ENCODE results near the gene LTF. TPM values are rescaled to one million over a fixed set of nuclear protein-coding genes. Genes with fewer than 3 reads are reported as not detected.

The LTF gene
- total RNA-seq, 1 donor from 2014 or later: not detected

DNA sequence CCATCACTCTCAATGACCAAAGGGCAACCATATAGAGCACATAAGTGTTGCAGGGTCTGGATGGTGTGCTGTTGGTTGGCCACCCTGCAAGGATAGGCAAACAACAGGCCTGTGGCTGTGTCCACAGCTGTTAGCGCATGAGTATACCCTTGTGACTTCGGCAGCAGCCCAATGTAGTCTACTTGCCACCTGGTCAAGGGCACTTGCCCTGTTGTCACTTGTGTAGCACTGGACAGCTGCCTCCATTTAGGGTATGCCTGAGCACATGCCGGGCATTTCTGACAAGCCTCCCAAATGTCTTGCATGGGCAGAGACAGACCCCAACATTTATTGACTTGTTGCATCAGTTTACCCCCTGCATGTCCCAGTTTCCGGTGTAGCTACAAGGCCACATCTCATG lies 44.9 kb downstream of the LTF start:
- DNase-seq (ENCODE audit: low read depth): no peak
- TF ChIP-seq, protein P1, sequence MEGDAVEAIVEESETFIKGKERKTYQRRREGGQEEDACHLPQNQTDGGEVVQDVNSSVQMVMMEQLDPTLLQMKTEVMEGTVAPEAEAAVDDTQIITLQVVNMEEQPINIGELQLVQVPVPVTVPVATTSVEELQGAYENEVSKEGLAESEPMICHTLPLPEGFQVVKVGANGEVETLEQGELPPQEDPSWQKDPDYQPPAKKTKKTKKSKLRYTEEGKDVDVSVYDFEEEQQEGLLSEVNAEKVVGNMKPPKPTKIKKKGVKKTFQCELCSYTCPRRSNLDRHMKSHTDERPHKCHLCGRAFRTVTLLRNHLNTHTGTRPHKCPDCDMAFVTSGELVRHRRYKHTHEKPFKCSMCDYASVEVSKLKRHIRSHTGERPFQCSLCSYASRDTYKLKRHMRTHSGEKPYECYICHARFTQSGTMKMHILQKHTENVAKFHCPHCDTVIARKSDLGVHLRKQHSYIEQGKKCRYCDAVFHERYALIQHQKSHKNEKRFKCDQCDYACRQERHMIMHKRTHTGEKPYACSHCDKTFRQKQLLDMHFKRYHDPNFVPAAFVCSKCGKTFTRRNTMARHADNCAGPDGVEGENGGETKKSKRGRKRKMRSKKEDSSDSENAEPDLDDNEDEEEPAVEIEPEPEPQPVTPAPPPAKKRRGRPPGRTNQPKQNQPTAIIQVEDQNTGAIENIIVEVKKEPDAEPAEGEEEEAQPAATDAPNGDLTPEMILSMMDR (conservative IDR thresholded peaks at IDR 0.05; ENCODE audit: low read depth, low read length): no peak
- H3K4me3 ChIP-seq (ENCODE audit: low read depth, low read length): no peak overlapping the region

DNA sequence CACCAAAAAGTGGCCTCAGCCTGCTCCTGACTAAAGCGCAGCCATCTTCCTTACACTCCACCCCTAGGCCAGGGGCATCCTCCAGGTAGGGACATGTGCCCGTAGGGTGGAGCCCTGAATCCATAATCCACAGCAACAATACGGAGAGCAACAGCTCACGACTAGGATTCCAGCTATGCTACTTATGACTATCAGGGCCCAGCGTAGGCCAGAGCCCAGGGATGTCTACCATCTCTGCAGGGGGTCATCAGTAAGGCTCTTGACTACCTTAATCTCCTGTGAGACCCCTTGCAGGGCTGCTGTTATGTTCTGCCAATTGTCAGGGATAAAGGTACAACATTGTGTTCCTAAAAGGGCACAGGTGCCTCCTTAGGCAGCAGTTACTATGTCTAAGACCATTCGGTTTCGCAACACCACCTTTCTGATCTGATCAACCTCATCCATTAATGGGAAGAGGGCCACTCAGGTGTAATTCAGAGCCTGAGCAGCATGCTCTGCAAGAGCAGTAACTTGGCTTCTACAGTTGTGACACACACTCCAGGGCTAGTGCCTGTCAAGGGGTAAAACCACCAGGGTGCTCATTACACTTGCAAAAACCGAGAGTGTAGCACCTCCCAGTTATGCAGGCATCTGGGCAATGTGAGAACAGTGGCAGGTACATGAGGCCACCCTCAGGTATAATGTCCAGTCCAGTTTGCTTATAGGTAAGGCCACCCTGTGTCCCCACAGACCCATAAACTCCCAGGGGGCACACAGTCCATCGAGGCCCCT lies 46.7 kb downstream of the LTF start:
- TF ChIP-seq, protein P1 (conservative IDR thresholded peaks at IDR 0.05; ENCODE audit: low read depth, low read length): no peak
- H3K4me3 ChIP-seq (ENCODE audit: low read depth, low read length): no peak overlapping the region
- no peak for DNase-seq (ENCODE audit: low read depth)

DNA sequence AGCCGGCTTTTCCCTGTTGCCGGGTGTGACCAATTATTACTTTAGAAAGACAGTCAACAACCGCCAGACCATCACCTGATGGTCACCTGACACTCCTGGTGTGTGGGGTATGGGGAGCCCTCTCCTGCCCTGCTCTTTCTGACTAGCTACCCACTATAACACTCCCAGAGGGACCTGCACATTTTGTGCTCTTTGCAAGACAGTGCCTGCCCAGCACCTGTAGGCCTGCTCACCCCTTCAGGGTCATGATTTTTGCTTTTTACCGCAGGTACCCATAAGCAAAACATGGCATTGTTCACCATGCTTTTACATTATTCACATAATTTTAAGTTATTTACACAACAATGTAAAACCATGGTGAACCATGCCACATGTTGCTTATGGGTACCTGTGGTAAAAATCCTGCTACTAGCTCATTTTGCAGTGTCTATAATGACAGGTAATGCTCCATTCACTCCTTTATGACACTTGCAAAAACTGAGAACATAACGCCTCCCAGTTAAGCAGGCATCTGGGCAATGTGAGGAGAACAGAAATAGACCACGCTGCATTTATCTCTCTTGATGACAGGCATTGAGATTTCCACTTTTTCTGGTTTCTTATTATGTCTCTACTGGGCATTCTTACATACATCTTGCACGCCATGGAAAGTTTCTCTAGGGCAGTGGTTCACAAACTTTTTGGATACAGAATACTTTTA lies 47.7 kb downstream of the LTF start:
- no peak overlapping the region for H3K4me3 ChIP-seq (ENCODE audit: low read depth, low read length)
- TF ChIP-seq, protein P1 (conservative IDR thresholded peaks at IDR 0.05; ENCODE audit: low read depth, low read length): no peak
- DNase-seq (ENCODE audit: low read depth): no peak

DNA sequence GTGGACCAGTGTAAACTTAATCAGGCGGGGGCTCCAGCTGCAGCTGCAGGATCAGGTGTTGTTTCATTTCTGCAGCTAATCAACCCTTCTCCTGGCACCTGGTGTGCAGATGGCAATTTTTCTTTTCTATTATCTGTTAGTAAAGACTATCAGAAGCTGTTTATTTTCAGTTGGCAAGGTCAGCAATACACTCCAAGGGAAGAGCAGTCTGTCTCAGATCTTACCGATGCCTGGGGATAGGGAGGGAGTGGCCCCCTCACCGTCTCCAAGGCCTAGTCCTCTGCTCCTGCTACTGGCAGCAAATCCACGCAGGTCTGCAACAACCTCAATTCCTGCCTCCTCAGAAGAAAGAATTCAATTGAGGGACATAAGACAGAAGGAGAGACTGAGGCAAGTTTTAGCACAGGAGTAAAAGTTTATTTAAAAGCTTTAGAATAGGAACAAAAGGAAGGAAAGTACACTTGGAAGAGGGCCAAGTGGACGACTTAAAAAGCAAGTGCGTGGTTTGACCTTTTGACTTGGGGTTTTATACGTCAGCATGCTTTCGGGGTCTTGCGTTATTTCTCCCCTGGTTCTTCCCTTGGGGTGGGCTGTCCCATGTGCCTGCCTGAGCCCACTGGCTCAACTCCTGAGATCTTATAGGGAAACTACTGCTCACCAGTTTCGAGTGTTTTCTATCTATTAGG lies 48.4 kb downstream of the LTF start:
- TF ChIP-seq, protein P1 (conservative IDR thresholded peaks at IDR 0.05; ENCODE audit: low read depth, low read length): no peak
- no peak for DNase-seq (ENCODE audit: low read depth)
- H3K4me3 ChIP-seq (ENCODE audit: low read depth, low read length): no peak overlapping the region

DNA sequence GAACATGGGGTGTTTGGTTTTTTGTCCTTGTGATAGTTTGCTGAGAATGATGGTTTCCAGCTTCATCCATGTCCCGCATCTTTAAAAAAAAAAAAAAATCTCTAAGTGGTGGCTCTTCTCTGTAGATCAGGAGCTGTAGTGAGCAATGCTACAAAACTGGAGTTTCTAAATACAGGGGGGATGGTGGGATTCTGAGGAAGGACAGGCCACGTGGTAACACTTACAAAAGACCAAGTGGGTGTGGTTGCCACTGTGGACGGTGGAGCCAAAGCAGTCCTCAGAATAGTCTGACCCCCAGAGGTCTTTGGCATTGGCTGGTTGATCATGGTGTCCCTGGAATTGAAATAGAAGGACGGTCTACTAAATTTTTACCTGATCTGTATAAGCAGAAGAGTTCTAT lies 50.0 kb downstream of the LTF start:
- TF ChIP-seq, protein P1 (conservative IDR thresholded peaks at IDR 0.05; ENCODE audit: low read depth, low read length): no peak
- no peak for DNase-seq (ENCODE audit: low read depth)
- H3K4me3 ChIP-seq (ENCODE audit: low read depth, low read length): no peak overlapping the region

DNA sequence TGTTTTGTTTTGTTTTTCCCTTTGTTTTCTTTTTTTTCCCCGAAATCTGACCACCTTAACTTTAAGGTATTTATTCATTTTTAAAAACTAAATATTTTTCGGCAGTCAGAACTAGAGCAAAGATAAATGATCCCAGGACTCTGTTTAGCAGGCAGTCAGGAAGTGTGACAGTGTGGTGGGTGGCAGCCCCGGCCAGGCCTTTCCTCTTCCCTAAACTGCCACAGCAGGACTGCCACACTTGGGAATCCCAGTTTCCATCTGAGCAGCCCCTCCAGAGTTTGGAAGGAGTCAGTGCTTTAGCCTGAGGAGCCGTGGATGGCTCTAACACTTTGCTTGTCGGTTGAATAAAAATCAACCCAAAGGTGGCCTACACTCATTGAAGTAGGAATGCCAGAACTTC lies 50.8 kb downstream of the LTF start:
- no peak overlapping the region for H3K4me3 ChIP-seq (ENCODE audit: low read depth, low read length)
- TF ChIP-seq, protein P1 (conservative IDR thresholded peaks at IDR 0.05; ENCODE audit: low read depth, low read length): no peak
- DNase-seq (ENCODE audit: low read depth): no peak
